DOHH2 (cell line): ENCODE results near the gene LDLRAD4.

Experiments
- H3F3A ChIP-seq: fragments of 200-600 bp; sonication (generic), shearing (Covaris generic); 2 replicates; pipeline ENCODE4 v1.6.0; 2016; ENCODE audit warnings: antibody characterized with exemption, mild to moderate bottlenecking; ENCODE audit not compliant: control insufficient read depth, insufficient read depth
- H3K27ac ChIP-seq: fragments of 200-600 bp; sonication (generic); 2 replicates; pipeline ENCODE4 v1.5.1; 2014; ENCODE audit warnings: low read depth, mild to moderate bottlenecking, low read length, moderate library complexity
- H3K27me3 ChIP-seq: fragments of 200-600 bp; sonication (generic); 2 replicates; pipeline ENCODE4 v1.6.1; 2014; ENCODE audit warnings: mild to moderate bottlenecking, low read length, mixed read lengths; ENCODE audit not compliant: control insufficient read depth
- H3K36me3 ChIP-seq: fragments of 200-600 bp; sonication (generic); 2 replicates; pipeline ENCODE4 v1.6.1; 2014; ENCODE audit warnings: mild to moderate bottlenecking, low read length, moderate library complexity, mixed read lengths; ENCODE audit not compliant: control insufficient read depth
- H3K4me1 ChIP-seq: fragments of 200-600 bp; sonication (generic); 2 replicates; pipeline ENCODE4 v1.6.1; 2014; ENCODE audit warnings: mild to moderate bottlenecking, low read length, mixed read lengths; ENCODE audit not compliant: control insufficient read depth
- H3K4me2 ChIP-seq: fragments of 200-600 bp; sonication (generic); 2 replicates; pipeline ENCODE4 v1.6.0; 2014; ENCODE audit warnings: mild to moderate bottlenecking, low read length, moderate library complexity
- H3K4me3 ChIP-seq: fragments of 200-600 bp; sonication (generic); 2 replicates; pipeline ENCODE4 v1.5.1; 2014; ENCODE audit warnings: mild to moderate bottlenecking, low read length, mixed read lengths
- H3K79me2 ChIP-seq: fragments of 200-600 bp; sonication (generic); 2 replicates; pipeline ENCODE4 v1.6.1; 2014; ENCODE audit warnings: mild to moderate bottlenecking, low read length, mixed read lengths; ENCODE audit not compliant: control insufficient read depth
- H3K9me2 ChIP-seq: fragments of 200-600 bp; sonication (generic); replicated peaks from 2 replicates; pipeline ENCODE4 v1.6.1; 2014; ENCODE audit warnings: mild to moderate bottlenecking, low read length, mixed read lengths; ENCODE audit not compliant: control insufficient read depth
- H3K9me3 ChIP-seq: fragments of 200-600 bp; sonication (generic); 2 replicates; pipeline ENCODE4 v1.6.1; 2014; ENCODE audit warnings: antibody characterized with exemption, low read length, mixed read lengths; ENCODE audit not compliant: control insufficient read depth, insufficient read depth
- H4K20me1 ChIP-seq: fragments of 200-600 bp; sonication (generic); 2 replicates; pipeline ENCODE4 v1.6.0; 2014; ENCODE audit warnings: low read depth, mild to moderate bottlenecking, antibody characterized with exemption, low read length, moderate library complexity; ENCODE audit not compliant: control insufficient read depth, insufficient read depth
- EZH2phosphoT487 ChIP-seq: fragments of 200-600 bp; sonication (generic); IDR thresholded peaks from 2 replicates; pipeline ENCODE4 v1.6.1; 2017; ENCODE audit warnings: borderline replicate concordance, mild to moderate bottlenecking, antibody characterized with exemption, low read length, moderate library complexity, mixed read lengths
- TF ChIP-seq, protein P1 (sequence below): fragments of 200-600 bp; sonication (generic); IDR thresholded peaks from one replicate; pipeline ENCODE4 v1.5.1; 2014; ENCODE audit warnings: antibody characterized with exemption, mild to moderate bottlenecking, low read depth, low read length; ENCODE audit not compliant: poor library complexity, severe bottlenecking

Gene LDLRAD4

DNA sequence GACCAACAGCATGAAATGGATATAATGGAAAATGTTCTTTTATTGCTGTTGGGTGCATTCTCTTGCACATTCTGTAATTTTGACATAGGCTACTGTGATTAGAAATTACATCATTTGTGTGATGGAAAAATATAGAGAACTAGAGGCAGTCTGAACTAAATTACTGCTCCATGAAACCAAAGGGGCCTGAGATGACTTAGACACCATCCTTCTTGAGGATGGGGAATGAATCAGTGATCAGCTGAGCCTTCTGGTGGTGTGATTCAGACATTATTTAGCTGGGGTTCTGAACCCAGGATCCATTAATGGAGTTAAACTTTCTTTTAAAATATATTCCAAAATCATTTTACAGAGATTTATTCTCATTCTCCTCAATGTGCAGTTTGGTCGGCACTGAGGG lies 135.8 kb downstream of the LDLRAD4 start:
- no peak overlapping the region for H3K4me2 ChIP-seq
- H4K20me1 ChIP-seq: no peaks in the 10 kb centered on the region

DNA sequence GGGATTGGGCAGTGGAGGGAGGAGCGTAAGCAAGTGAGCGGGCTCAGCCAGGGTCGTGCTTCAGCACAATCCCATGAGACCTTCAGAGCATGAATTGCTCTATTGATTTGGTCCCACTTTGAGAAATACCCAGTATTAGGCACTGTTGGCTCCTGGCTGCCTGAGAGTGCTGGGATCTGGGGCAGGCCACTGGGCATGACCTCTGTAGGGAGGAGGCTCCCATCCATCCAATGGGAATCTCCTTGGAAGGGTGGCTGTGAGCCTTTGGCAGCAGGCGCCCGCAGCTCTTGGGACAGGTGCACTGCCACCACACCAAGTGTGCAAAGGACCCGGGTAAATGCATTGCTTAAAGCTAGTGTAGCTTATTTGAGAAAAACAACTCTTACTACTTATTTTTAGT lies 137.5 kb downstream of the LDLRAD4 start:
- Histone ChIP-seq H4K20me1 (no peaks in the 10 kb centered on the region), H3K27ac (no peak overlapping the region), H3K79me2 (no peaks in the 10 kb centered on the region), H3K36me3 (no peaks in the 10 kb centered on the region), H3K27me3 (0 out of 2 replicates have a peak, but pooled peaks cover 8% of the 10 kb centered on the region), H3K4me1 (no peaks in the 10 kb centered on the region), H3F3A (no peaks in the 10 kb centered on the region), H3K9me2 (no peaks in the 10 kb centered on the region), H3K4me3 (no peak overlapping the region), H3K4me2 (no peak overlapping the region), H3K9me3 (no peaks in the 10 kb centered on the region; the same call in 1 of the 2 replicates)
- no peak for TF ChIP-seq EZH2phosphoT487
- TF ChIP-seq, protein P1, sequence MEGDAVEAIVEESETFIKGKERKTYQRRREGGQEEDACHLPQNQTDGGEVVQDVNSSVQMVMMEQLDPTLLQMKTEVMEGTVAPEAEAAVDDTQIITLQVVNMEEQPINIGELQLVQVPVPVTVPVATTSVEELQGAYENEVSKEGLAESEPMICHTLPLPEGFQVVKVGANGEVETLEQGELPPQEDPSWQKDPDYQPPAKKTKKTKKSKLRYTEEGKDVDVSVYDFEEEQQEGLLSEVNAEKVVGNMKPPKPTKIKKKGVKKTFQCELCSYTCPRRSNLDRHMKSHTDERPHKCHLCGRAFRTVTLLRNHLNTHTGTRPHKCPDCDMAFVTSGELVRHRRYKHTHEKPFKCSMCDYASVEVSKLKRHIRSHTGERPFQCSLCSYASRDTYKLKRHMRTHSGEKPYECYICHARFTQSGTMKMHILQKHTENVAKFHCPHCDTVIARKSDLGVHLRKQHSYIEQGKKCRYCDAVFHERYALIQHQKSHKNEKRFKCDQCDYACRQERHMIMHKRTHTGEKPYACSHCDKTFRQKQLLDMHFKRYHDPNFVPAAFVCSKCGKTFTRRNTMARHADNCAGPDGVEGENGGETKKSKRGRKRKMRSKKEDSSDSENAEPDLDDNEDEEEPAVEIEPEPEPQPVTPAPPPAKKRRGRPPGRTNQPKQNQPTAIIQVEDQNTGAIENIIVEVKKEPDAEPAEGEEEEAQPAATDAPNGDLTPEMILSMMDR: no peak

More for the DNA sequence above, 135.8 kb downstream of the LDLRAD4 start:
- 0 out of 2 replicates have a peak, but pooled peaks cover 8% of the 10 kb centered on the region for H3K27me3 ChIP-seq
- H3K27ac ChIP-seq: no peak overlapping the region
- H3K36me3 ChIP-seq: no peaks in the 10 kb centered on the region
- H3K9me2 ChIP-seq: no peaks in the 10 kb centered on the region
- no peaks in the 10 kb centered on the region for H3K79me2 ChIP-seq
- no peaks in the 10 kb centered on the region for H3K4me1 ChIP-seq
- H3K9me3 ChIP-seq: no peaks in the 10 kb centered on the region; the same call in 1 of the 2 replicates
- no peaks in the 10 kb centered on the region for H3F3A ChIP-seq
- no peak overlapping the region for H3K4me3 ChIP-seq
- no peak for TF ChIP-seq EZH2phosphoT487

DNA sequence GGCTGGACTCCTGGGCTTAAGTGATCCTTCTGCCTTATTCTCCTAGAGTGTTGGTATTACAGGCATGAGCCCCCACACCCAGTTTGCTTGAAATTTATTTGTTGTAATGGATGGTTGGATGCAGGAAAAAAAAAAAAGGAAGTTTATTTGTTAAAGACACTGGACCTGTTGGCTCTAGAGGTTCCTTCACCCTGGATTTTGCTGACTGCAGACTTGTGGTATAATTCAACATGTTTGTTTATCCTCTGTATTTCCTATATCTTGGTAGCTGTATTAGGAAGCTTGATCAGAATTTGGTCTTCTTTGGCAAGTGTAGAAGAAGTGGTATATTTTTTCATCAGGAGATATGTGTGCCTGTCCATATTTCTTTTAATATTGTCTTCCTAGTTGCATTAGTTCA lies 138.7 kb downstream of the LDLRAD4 start:
- Histone ChIP-seq H4K20me1 (no peaks in the 10 kb centered on the region), H3K4me3 (no peak overlapping the region), H3K27ac (no peak overlapping the region), H3K9me2 (no peaks in the 10 kb centered on the region), H3K9me3 (no peaks in the 10 kb centered on the region; the same call in 1 of the 2 replicates), H3K79me2 (no peaks in the 10 kb centered on the region), H3K27me3 (0 out of 2 replicates have a peak, but pooled peaks cover 8% of the 10 kb centered on the region), H3K36me3 (no peaks in the 10 kb centered on the region), H3K4me1 (no peaks in the 10 kb centered on the region), H3F3A (no peaks in the 10 kb centered on the region), H3K4me2 (no peak overlapping the region)
- TF ChIP-seq EZH2phosphoT487: no peak
- TF ChIP-seq, protein P1: no peak

DNA sequence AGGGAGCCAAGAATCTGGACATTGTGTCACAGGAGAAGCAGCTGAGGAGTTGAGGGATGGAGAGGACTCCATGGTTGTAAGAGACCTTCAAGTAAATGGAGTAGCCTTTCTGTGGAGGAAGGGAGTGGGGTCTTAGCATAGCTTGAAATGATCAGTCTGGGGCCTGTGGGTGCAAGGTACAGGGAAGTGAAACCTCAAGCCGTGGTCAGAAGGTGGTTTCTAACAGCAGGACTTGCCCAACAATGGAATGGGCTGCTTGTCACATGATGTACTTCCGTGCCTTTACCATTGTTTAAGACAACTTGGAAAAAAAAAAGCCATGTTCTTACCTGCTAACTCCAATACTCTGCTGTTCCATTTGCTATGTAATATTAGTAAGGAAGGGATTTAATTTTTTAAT lies 140.7 kb downstream of the LDLRAD4 start:
- Histone ChIP-seq H3K9me2 (no peaks in the 10 kb centered on the region), H3K27ac (no peak overlapping the region), H3K9me3 (no peaks in the 10 kb centered on the region), H3K36me3 (no peaks in the 10 kb centered on the region), H4K20me1 (no peaks in the 10 kb centered on the region), H3K27me3 (0 out of 2 replicates have a peak, but pooled peaks cover 8% of the 10 kb centered on the region), H3K4me1 (no peaks in the 10 kb centered on the region), H3K79me2 (no peaks in the 10 kb centered on the region), H3F3A (no peaks in the 10 kb centered on the region), H3K4me2 (no peak overlapping the region), H3K4me3 (no peak overlapping the region)
- TF ChIP-seq, protein P1: no peak
- no peak for TF ChIP-seq EZH2phosphoT487
